ENCODE results near the gene GARRE1.
"Not testable (repeated sequence)": the region's sequence is repeated elsewhere in the genome, so short reads cannot be mapped to it uniquely, and the experiment has no call there.

Gene GARRE1

GRCh38 chr19:34254046-34254697 is at the start of gene GARRE1:
Gene GARRE1 (plus strand): TSS chr19:34254554. CDS start chr19:34300474, 45,920 bp downstream.
- TF ChIP-seq CTCF (IDR thresholded peaks at IDR 0.05; ENCODE audit: low read depth, low read length, missing control alignments), result no peak
- no peak for DNase-seq (ENCODE audit: extremely low read depth, low read depth)
- peak within 1 kb of the TSS; percentile 70 for H3K4me3 ChIP-seq (replicated peaks; ENCODE audit: low read depth, low read length)

DNA sequence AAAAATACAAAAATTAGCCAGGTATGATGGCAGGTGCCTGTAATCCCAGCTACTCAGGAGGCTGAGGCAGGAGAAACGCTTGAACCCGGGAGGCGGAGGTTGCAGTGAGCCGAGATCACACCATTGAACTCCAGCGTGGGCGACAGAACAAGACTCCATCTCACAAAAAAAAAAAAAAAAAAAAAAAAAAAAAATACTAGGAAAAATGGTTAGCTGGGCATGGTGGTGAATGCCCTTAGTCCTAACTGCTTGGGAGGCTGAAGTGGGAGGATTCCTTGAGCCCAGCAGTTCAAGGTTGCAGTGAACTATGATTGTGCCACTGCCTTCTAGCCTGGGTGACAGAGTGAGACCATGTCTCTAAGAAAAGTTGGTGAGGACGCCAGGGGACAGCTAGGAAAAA is 49.0 kb upstream of the GARRE1 start:
- H3K4me3 ChIP-seq (replicated peaks; ENCODE audit: low read depth, low read length); DNase-seq (ENCODE audit: extremely low read depth, low read depth): not testable (repeated sequence)

DNA sequence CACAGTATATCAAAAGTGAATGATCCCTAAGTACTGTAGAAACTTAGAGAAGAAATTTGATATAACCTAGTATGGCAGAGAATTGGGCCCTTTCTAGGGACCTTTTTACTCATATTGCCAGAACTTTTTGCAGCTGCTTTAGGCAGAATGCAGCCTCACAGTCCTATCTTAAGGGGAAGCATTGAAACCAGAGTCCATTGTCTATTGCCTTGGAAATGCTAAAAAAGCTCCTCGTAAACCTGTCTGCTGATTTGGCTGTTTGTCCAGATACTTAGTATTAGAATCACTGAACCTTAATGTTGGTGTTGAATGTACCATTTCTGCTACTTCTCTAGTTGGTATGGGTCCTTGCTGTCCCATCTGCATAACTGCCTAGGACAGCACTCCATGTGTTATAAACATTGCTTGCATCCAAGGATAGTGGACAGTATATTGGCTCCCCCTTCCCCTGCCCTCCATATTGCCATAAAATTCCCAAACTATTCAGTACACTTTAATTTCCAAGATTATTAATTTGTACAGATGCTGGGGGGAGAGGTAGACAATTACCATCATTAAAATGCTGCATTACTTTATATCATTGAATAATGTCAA is 46.0 kb upstream of the GARRE1 start:
- no peak for TF ChIP-seq CTCF (IDR thresholded peaks at IDR 0.05; ENCODE audit: low read depth, low read length, missing control alignments)
- no peak for DNase-seq (ENCODE audit: extremely low read depth, low read depth)
- H3K4me3 ChIP-seq (replicated peaks; ENCODE audit: low read depth, low read length), result no peak overlapping the region

GRCh38 chr19:34209726-34210125 is 44.6 kb upstream of the GARRE1 start:
- H3K4me3 ChIP-seq (replicated peaks; ENCODE audit: low read depth, low read length), result no peak overlapping the region
- no peak for DNase-seq (ENCODE audit: extremely low read depth, low read depth)
- no peak for TF ChIP-seq CTCF (IDR thresholded peaks at IDR 0.05; ENCODE audit: low read depth, low read length, missing control alignments)

DNA sequence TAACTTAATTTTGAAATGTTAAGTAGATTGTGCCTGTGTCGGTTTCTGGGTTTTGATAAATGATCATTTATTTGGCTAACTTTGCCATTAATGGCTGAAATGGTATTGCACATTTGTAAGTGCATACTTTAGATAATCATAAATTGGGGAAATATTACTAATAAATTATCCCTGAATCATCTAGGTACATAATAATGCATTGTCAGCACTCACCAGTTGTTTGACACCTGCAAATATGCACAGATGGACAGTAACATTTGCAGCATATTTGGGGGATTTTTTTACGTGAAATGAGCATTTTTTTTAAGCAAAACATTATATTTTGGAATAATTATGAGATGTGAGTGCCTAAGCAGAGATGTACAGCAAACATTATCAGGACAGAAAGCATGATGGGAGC is 41.1 kb upstream of the GARRE1 start:
- no peak overlapping the region for H3K4me3 ChIP-seq (replicated peaks; ENCODE audit: low read depth, low read length)
- no peak for TF ChIP-seq CTCF (IDR thresholded peaks at IDR 0.05; ENCODE audit: low read depth, low read length, missing control alignments)
- DNase-seq (ENCODE audit: extremely low read depth, low read depth), result no peak

GRCh38 chr19:34214040-34214439 is 40.3 kb upstream of the GARRE1 start:
- no peak for TF ChIP-seq CTCF (IDR thresholded peaks at IDR 0.05; ENCODE audit: low read depth, low read length, missing control alignments)
- no peak overlapping the region for H3K4me3 ChIP-seq (replicated peaks; ENCODE audit: low read depth, low read length)

DNA sequence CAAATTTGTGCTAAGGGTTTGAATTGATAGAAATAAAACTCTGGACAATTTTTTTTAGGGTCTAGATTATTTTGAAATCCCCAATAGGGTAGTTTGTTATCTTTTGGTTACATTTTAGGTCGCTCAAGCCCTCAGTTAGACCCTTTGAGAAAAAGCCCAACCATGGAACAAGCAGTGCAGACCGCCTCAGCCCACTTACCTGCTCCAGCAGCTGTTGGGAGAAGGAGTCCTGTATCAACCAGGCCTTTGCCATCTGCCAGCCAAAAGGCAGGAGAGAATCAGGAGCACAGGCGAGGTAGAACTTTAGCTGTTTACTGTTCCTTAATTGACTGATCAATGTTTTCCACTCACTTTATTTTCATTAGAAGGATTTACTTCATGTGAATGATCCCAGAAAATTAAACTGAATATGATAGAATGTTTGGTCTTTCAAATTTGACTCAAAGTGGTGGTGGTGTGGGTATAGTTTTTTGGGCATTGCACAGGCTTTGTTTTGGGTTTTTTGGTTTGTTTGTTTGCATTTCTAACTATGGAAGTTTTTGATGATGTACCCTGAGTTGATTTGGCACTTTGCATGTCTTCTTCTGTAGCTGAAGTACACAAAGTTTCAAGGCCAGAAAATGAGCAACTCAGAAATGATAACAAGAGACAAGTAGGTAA is 39.2 kb upstream of the GARRE1 start:
- no peak for TF ChIP-seq CTCF (IDR thresholded peaks at IDR 0.05; ENCODE audit: low read depth, low read length, missing control alignments)
- H3K4me3 ChIP-seq (replicated peaks; ENCODE audit: low read depth, low read length), result no peak overlapping the region
- DNase-seq (ENCODE audit: extremely low read depth, low read depth), result no peak

More at GRCh38 chr19:34214040-34214439, 40.3 kb upstream of the GARRE1 start:
- DNase-seq (ENCODE audit: extremely low read depth, low read depth), result no peak

Measured in HFF-Myc (cell line).